NT2/D1 (cell line): Measurements from ENCODE around the gene ID2.

Experiments
- DNase-seq: peaks from one replicate; pipeline ENCODE4 v3.0.0-alpha.2; 2011; ENCODE audit warnings: low read depth, low spot score
- H3K27me3 ChIP-seq: 2 replicates; pipeline ENCODE4 v1.6.0; 2011; ENCODE audit warnings: mild to moderate bottlenecking; ENCODE audit not compliant: insufficient read length, insufficient read depth
- H3K36me3 ChIP-seq: 2 replicates; pipeline ENCODE4 v1.6.1; 2011; ENCODE audit warnings: mild to moderate bottlenecking, low read length, mixed read lengths; ENCODE audit not compliant: insufficient read depth, insufficient read length
- H3K4me1 ChIP-seq: 2 replicates; pipeline ENCODE4 v1.5.1; 2011; ENCODE audit not compliant: insufficient read depth, insufficient read length
- H3K4me3 ChIP-seq: 2 replicates; pipeline ENCODE4 v1.5.1; 2011; ENCODE audit warnings: low read depth; ENCODE audit not compliant: insufficient read length
- H3K9ac ChIP-seq: 2 replicates; pipeline ENCODE4 v1.6.0; 2011; ENCODE audit warnings: low read depth; ENCODE audit not compliant: insufficient read length
- H3K9me3 ChIP-seq: 2 replicates; pipeline ENCODE4 v1.5.1; 2011; ENCODE audit warnings: mild to moderate bottlenecking, low read length; ENCODE audit not compliant: insufficient read depth
- SUZ12 ChIP-seq: IDR thresholded peaks from 2 replicates; pipeline ENCODE4 v1.6.1; 2011; ENCODE audit not compliant: insufficient read length, insufficient read depth; ENCODE audit errors: extremely low read depth
- YY1 ChIP-seq: IDR thresholded peaks from 2 replicates; pipeline ENCODE4 v1.6.1; 2011; ENCODE audit not compliant: insufficient read length, insufficient read depth
- ZNF274 ChIP-seq: IDR thresholded peaks from 2 replicates; pipeline ENCODE4 v1.6.1; 2011; ENCODE audit warnings: mild to moderate bottlenecking, low read depth, low read length

Gene ID2

GRCh38 chr2:8710951-8711350, 29.1 kb downstream of the ID2 start:
- TF ChIP-seq ZNF274 (no peak), YY1 (no peak), SUZ12 (no peak)
- Histone ChIP-seq H3K27me3 (no peaks in the 10 kb centered on the region), H3K9ac (no peak overlapping the region), H3K9me3 (peaks cover 6% of the 10 kb centered on the region; the same call in 1 of the 2 replicates), H3K36me3 (no peaks in the 10 kb centered on the region), H3K4me1 (no peaks in the 10 kb centered on the region), H3K4me3 (no peak overlapping the region)
- no peak for DNase-seq

GRCh38 chr2:8714283-8714682, 32.4 kb downstream of the ID2 start:
- H3K9me3 ChIP-seq, result no peaks in the 10 kb centered on the region
- no peaks in the 10 kb centered on the region for H3K36me3 ChIP-seq
- H3K4me3 ChIP-seq, result no peak overlapping the region
- TF ChIP-seq SUZ12 (no peak), YY1 (no peak), ZNF274 (no peak)
- H3K27me3 ChIP-seq, result no peaks in the 10 kb centered on the region
- no peak overlapping the region for H3K9ac ChIP-seq
- H3K4me1 ChIP-seq, result no peaks in the 10 kb centered on the region
- no peak for DNase-seq

GRCh38 chr2:8714971-8715370, 33.1 kb downstream of the ID2 start:
- Histone ChIP-seq H3K36me3 (no peaks in the 10 kb centered on the region), H3K4me1 (no peaks in the 10 kb centered on the region), H3K9ac (no peak overlapping the region), H3K9me3 (no peaks in the 10 kb centered on the region), H3K27me3 (no peaks in the 10 kb centered on the region), H3K4me3 (no peak overlapping the region)
- DNase-seq, result no peak
- TF ChIP-seq SUZ12, result no peak
- TF ChIP-seq ZNF274, result no peak
- no peak for TF ChIP-seq YY1

DNA sequence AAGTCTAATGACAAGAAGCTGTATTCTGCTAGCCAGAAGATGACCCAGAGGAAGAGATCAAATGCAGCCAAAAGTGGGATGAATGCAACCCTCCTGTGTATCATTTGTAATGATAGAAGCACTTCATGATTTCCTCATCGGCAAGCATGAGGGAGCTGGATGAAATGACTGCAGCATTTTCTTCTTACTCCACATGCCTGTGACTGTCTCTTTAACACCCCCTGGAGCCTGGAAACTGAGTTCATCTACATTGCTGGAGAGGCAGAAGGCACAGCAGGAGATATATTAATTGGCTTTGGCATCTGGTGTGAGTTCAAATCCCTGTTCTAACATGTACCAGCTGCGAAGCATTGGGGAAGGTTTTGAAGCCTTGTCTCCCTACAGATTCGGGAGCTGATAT, 37.7 kb downstream of the ID2 start:
- no peak for TF ChIP-seq SUZ12
- no peak for TF ChIP-seq ZNF274
- no peak for TF ChIP-seq YY1
- H3K9ac ChIP-seq, result no peak overlapping the region
- no peak overlapping the region for H3K4me3 ChIP-seq
- H3K4me1 ChIP-seq, result no peaks in the 10 kb centered on the region
- no peaks in the 10 kb centered on the region for H3K27me3 ChIP-seq
- no peak for DNase-seq
- H3K9me3 ChIP-seq, result no peaks in the 10 kb centered on the region
- no peaks in the 10 kb centered on the region for H3K36me3 ChIP-seq

GRCh38 chr2:8720741-8721140, 38.9 kb downstream of the ID2 start:
- DNase-seq, result no peak

DNA sequence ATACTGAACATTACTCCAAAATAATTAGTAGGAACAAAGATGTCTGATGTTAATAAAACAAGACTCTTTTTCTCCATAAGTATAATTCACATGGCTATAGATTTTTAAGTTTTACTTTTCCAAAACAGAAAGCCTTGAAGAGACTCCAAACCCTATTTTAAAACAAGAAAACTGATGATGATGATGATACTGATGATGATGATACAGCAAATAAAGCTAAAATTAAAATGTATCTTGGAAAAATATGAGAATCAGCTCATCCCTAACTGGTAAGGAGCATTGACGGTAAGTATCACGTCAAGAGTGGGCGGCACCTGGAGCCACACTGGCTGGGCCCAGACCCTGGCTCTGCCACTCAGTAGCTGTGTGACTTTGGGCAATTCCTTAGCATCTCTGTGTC, 39.6 kb downstream of the ID2 start:
- H3K4me3 ChIP-seq, result no peak overlapping the region
- no peak for DNase-seq
- H3K36me3 ChIP-seq, result no peaks in the 10 kb centered on the region
- no peak for TF ChIP-seq ZNF274
- no peak for TF ChIP-seq SUZ12
- no peak for TF ChIP-seq YY1
- H3K9me3 ChIP-seq, result no peaks in the 10 kb centered on the region
- H3K27me3 ChIP-seq, result no peaks in the 10 kb centered on the region
- no peak overlapping the region for H3K9ac ChIP-seq
- no peaks in the 10 kb centered on the region for H3K4me1 ChIP-seq

More at GRCh38 chr2:8720741-8721140, 38.9 kb downstream of the ID2 start:
- Histone ChIP-seq H3K27me3 (no peaks in the 10 kb centered on the region), H3K4me1 (no peaks in the 10 kb centered on the region), H3K4me3 (no peak overlapping the region), H3K36me3 (no peaks in the 10 kb centered on the region), H3K9ac (no peak overlapping the region), H3K9me3 (no peaks in the 10 kb centered on the region)
- TF ChIP-seq ZNF274 (no peak), SUZ12 (no peak), YY1 (no peak)

DNA sequence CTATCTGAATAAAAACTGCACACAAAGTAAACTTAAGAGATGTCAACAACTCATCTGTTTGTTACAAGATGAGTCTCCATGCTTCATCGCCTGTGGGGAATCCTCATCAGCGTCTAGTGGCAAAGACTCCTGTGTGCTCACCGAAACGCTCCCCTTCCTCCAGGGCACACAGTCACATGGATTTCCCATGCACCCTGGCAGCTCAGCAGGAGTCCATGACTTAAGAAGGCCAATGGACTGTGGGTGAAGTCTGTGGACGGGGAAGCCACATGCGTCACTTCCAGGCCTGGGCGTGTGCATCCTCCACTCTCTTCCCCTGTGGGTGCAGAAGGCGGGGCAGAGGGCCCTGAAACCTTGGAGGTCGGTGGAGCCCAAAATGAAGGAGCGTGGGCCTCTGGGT, 41.1 kb downstream of the ID2 start:
- no peak for TF ChIP-seq YY1
- no peak for TF ChIP-seq SUZ12
- TF ChIP-seq ZNF274, result no peak
- DNase-seq, result no peak
- H3K9me3 ChIP-seq, result no peaks in the 10 kb centered on the region
- H3K9ac ChIP-seq, result no peak overlapping the region
- no peaks in the 10 kb centered on the region for H3K4me1 ChIP-seq
- no peaks in the 10 kb centered on the region for H3K27me3 ChIP-seq
- no peak overlapping the region for H3K4me3 ChIP-seq
- no peaks in the 10 kb centered on the region for H3K36me3 ChIP-seq

DNA sequence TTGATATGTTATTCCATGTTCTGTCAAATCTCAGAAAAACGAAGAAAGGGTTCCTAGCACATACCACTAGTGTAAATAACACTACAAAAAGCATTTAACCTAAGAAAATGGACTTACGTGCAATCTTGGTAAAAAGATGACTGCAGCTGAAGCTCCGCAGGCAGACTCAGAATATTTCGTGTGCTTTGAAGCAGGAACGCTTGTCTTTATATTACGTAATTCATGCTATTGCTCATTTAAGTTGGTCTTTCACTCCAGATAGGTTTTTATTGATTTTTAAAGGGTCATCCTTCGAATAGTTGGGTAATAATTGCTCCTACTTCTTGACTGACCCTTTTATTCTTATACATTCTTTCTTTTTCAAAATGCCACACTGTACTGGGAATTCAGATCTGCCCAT, 44.0 kb downstream of the ID2 start:
- no peaks in the 10 kb centered on the region for H3K4me1 ChIP-seq
- no peak for DNase-seq
- no peak for TF ChIP-seq SUZ12
- no peaks in the 10 kb centered on the region for H3K9me3 ChIP-seq
- no peak overlapping the region for H3K4me3 ChIP-seq
- no peak overlapping the region for H3K9ac ChIP-seq
- no peaks in the 10 kb centered on the region for H3K27me3 ChIP-seq
- peaks cover 5% of the 10 kb centered on the region for H3K36me3 ChIP-seq
